Aorta (tissue), 5 donors: ENCODE results near the gene LHFPL3. TPM values are rescaled to one million over a fixed set of nuclear protein-coding genes. Genes with fewer than 3 reads are reported as not detected.

Experiments used
- ATAC-seq: fragments of 200-7000 bp; cut with Tn5 transposase; one replicate; pipeline ENCODE4 v1.9.1; 2022; ENCODE audit warnings: moderate library complexity; ENCODE audit not compliant: low FRiP score
- DNase-seq, 2 donors: peaks; one replicate each; pipeline ENCODE4 v3.0.0-alpha.2; 2020
- H3K27ac ChIP-seq, 2 donors: one replicate each; pipeline ENCODE4 v1.5.1; 2013; ENCODE audit warnings: low read length in 2 of 2, mild to moderate bottlenecking in 2 of 2, moderate library complexity in 2 of 2, control low read depth in 1 of 2, inconsistent platforms in 1 of 2, low read depth in 1 of 2
- H3K27me3 ChIP-seq, 2 donors: one replicate each; pipeline ENCODE4 v1.6.1; 2013; ENCODE audit warnings: control low read depth in 1 of 2, low read length in 1 of 2, mild to moderate bottlenecking in 1 of 2, moderate library complexity in 1 of 2; ENCODE audit not compliant: insufficient read depth in 2 of 2, control insufficient read depth in 1 of 2
- H3K36me3 ChIP-seq, 2 donors: one replicate each; pipeline ENCODE4 v1.6.1; 2013; ENCODE audit warnings: control low read depth in 1 of 2, low read length in 1 of 2, mild to moderate bottlenecking in 1 of 2; ENCODE audit not compliant: insufficient read depth in 2 of 2, control insufficient read depth in 1 of 2
- H3K4me1 ChIP-seq, 2 donors: one replicate each; pipeline ENCODE4 v1.6.1; 2013; ENCODE audit warnings: low read length in 2 of 2, control low read depth in 1 of 2, mild to moderate bottlenecking in 1 of 2, moderate library complexity in 1 of 2; ENCODE audit not compliant: insufficient read depth in 2 of 2, control insufficient read depth in 1 of 2
- H3K4me3 ChIP-seq, 2 donors: one replicate each; pipeline ENCODE4 v1.5.1; 2013; ENCODE audit warnings: low read length in 2 of 2, control low read depth in 1 of 2, mild to moderate bottlenecking in 1 of 2
- H3K9me3 ChIP-seq: one replicate; pipeline ENCODE4 v1.6.1; 2013; ENCODE audit warnings: mild to moderate bottlenecking, low read length; ENCODE audit not compliant: control insufficient read depth
- WGBS, 2 donors: extraction: QIAGEN DNeasy Blood & Tissue Kit; methylation state at CpG; one replicate each; pipeline ENCODE4 v1.1.7; 2013; 5-methylcytosine and 5-hydroxymethylcytosine counted together
- intact Hi-C, 2 donors: fragments of 100-400 bp; cut with DNase I; formaldehyde crosslinking; loops; one replicate each; pipeline versions ENCODE4 v1.14.2 to v1.15.0; 2022
- polyA plus RNA-seq, 2 donors: library from polyadenylated mRNA; stranded (reverse); fragments of 200-250 nt; gene quantifications; one replicate each; pipeline ENCODE4 v1.2.3, GENCODE V29; 2013
- total RNA-seq, 2 donors: library from RNA; stranded (reverse); fragmentation: NEBNext Ultra II Directional; extraction: Animal tissue kit (Norgen Biotek cat#: 25700); gene quantifications; one replicate each; pipeline ENCODE4 v1.2.1, GENCODE V29; 2021
- donor health status: healthy with polysubstance abuse.
- donor health status: Bipolar disorder and iron deficiency.
- donor health status: DM: no; HTN: no; CAD: no.
- donor health status: DM: no; HTN: no; CAD: no.
- donor health status: DM: yes; HTN: yes; CAD: no.

Gene LHFPL3
- total and polyA plus RNA-seq, 4 donors: not detected

DNA sequence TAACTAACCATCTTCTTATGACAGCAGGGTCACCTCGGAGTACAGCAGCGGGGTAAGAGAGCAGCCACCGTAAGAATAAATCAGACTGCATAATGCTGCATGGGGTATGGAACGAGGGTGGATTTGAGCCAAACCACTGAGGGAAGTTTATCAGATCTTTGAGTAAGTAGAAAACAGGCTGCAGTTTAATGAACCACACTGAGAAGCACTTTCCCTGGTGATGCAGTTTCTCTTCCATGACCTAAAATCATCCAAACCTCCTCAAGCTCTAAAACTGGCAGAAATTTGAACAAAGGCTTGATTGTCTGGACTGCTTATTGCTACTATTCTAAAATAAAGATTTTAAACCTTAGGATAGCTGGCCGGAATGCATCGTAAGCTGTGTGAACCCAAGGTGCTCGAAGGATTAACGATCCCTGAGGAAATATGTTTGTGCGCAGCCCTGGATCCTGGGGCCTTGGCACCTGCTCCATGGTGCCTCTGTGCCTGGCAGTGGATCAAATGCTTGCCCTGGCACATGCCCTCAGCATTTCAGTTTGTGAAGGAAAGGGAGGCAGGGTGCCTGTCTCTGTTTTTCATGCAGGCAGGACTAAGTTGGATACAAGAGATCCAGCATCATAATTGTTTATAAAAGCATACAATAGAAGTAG is 322.7 kb downstream of the LHFPL3 start:
- Histone ChIP-seq H3K4me1 (no peaks in the 10 kb centered on the region), H3K27me3 (no peaks in the 10 kb centered on the region), H3K4me3 (no peak overlapping the region), H3K36me3 (no peaks in the 10 kb centered on the region), H3K9me3 (no peaks in the 10 kb centered on the region), H3K27ac (no peak overlapping the region)
- intact Hi-C loops: no loop called here
- DNase-seq (no peak), ATAC-seq (no peak)
- WGBS, 2 donors: 41 to 43% methylated on average over 9 of the region's 9 CpGs

DNA sequence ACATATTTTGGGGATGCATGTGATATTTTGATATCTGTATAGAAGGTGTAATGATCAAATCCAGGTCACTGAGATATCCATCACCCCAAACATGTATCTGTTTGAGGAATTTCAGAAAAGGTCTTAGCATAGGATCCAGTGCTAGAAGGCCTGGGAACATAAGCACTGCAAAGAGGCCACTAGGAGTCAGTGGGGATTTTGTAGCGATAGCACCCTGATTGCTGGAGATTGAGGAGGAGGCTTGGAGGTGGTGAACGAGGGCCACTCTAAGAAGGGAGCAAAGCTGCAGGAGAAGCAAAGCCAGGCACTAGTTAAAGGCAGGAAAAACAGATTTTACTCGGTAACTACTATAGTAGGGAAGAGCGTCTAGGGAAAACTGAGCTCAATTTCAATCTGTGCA is 324.0 kb downstream of the LHFPL3 start:
- Histone ChIP-seq H3K27me3 (no peaks in the 10 kb centered on the region), H3K4me1 (no peaks in the 10 kb centered on the region), H3K9me3 (no peaks in the 10 kb centered on the region), H3K36me3 (no peaks in the 10 kb centered on the region), H3K27ac (no peak overlapping the region), H3K4me3 (no peak overlapping the region)
- ATAC-seq (no peak), DNase-seq (no peak)
- intact Hi-C loops: no loop called here
- WGBS, 2 donors: 88 to 90% methylated on average over 4 of the region's 4 CpGs

GRCh38 chr7:104652865-104653264 is 324.5 kb downstream of the LHFPL3 start:
- no peaks in the 10 kb centered on the region for H3K9me3 ChIP-seq
- H3K36me3 ChIP-seq: no peaks in the 10 kb centered on the region
- no peaks in the 10 kb centered on the region for H3K27me3 ChIP-seq
- H3K4me3 ChIP-seq: no peak overlapping the region
- ATAC-seq (no peak), DNase-seq (no peak)
- WGBS, 2 donors: 52 to 58% methylated on average over 1 of the region's 1 CpG
- intact Hi-C loops: no loop called here
- H3K27ac ChIP-seq: no peak overlapping the region
- no peaks in the 10 kb centered on the region for H3K4me1 ChIP-seq

DNA sequence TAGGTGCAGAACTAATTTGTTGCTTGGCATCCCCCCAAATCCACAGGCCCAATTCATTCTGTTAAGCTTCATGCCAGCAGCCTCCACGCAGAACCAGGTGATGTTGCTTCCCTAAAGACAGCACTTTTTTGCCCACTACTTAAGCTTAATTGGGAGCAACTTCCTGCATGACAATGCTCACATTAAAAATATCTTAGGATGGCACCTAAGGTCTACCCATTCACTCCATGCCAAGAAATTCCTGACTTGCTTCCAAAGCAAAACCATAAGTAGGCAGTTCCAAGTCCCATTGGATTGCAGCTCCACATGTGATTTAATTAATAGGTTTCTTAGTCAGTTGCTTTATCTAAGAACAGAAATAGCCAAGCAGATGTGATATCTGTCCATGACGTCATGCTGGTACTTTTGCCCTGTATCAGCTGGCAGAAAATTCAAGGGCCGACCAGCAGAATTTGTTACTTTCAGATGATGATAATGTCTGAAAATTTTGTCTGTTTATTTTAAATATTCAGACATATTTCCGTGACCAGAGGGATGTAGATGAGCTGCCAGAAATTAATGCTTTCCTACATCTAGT is 325.5 kb downstream of the LHFPL3 start:
- no peak for ATAC-seq
- H3K27me3 ChIP-seq: no peaks in the 10 kb centered on the region
- no peak for DNase-seq
- no peaks in the 10 kb centered on the region for H3K9me3 ChIP-seq
- H3K4me3 ChIP-seq: no peak overlapping the region
- intact Hi-C loops: no loop called here
- H3K27ac ChIP-seq: no peak overlapping the region
- H3K4me1 ChIP-seq: no peaks in the 10 kb centered on the region
- H3K36me3 ChIP-seq: no peaks in the 10 kb centered on the region
- 27 to 29% methylated on average over 4 of the region's 4 CpGs for WGBS, 2 donors

DNA sequence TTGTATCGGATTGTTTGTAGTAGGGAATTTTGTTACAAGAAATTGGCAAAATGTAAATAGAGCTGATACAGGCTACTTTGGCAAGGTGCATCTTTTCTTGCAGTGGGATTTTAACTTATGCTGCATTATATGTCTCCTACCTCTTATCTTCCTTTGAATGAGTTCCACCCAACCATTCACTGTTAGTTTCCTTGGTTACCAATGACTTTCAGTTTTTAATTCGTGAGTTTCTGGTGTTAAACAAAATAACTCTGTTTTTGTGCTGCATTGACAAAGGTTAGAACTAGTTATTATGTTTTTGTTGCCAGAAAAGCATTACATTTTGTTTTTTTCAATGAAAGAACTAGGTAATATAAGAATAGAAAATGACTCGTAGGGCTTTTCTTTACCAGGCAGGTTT is 327.2 kb downstream of the LHFPL3 start:
- ATAC-seq: no peak
- WGBS, 2 donors: 69 to 77% methylated on average over 3 of the region's 3 CpGs

DNA sequence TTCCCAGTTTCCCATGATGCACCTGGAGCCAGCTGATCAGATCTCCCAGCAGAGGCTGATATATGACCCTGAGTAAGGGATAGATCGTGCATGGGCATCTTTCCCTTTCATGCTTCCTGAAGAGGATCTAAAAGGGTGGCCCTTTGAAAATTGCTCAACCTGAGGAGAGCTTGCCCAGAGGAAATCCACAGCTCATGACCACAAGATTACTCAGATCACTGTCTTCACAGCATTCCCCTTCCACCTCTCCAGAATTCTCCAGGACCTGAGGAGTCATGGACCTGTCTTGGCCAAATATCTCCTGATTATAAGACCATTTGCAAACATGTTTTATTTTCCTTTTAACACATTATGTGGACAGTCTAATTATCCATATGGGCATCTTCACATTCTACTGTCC is 328.1 kb downstream of the LHFPL3 start:
- Histone ChIP-seq H3K4me1 (no peaks in the 10 kb centered on the region), H3K36me3 (no peaks in the 10 kb centered on the region), H3K27me3 (no peaks in the 10 kb centered on the region), H3K9me3 (peaks cover 1% of the 10 kb centered on the region), H3K27ac (no peak overlapping the region), H3K4me3 (no peak overlapping the region)
- no peak for ATAC-seq
- intact Hi-C loops: no loop called here
- no peak for DNase-seq
- WGBS, 2 donors: 78 to 82% methylated on average over 1 of the region's 1 CpG

More for the DNA sequence above, 327.2 kb downstream of the LHFPL3 start:
- no peaks in the 10 kb centered on the region for H3K9me3 ChIP-seq
- H3K36me3 ChIP-seq: no peaks in the 10 kb centered on the region
- H3K27me3 ChIP-seq: no peaks in the 10 kb centered on the region
- intact Hi-C loops: no loop called here
- no peak for DNase-seq
- no peak overlapping the region for H3K4me3 ChIP-seq
- H3K4me1 ChIP-seq: no peaks in the 10 kb centered on the region
- no peak overlapping the region for H3K27ac ChIP-seq

- peaks cover 1% of the 10 kb centered on the region for H3K9me3 ChIP-seq
- no peak overlapping the region for H3K4me3 ChIP-seq
- DNase-seq (no peak), ATAC-seq (no peak)
- no peaks in the 10 kb centered on the region for H3K4me1 ChIP-seq
- no peaks in the 10 kb centered on the region for H3K27me3 ChIP-seq
- H3K36me3 ChIP-seq: no peaks in the 10 kb centered on the region
- WGBS, 2 donors: 91 to 93% methylated on average over 1 of the region's 1 CpG
- intact Hi-C loops: no loop called here
- no peak overlapping the region for H3K27ac ChIP-seq
Measured at GRCh38 chr7:104657134-104657533, 328.7 kb downstream of the LHFPL3 start.

DNA sequence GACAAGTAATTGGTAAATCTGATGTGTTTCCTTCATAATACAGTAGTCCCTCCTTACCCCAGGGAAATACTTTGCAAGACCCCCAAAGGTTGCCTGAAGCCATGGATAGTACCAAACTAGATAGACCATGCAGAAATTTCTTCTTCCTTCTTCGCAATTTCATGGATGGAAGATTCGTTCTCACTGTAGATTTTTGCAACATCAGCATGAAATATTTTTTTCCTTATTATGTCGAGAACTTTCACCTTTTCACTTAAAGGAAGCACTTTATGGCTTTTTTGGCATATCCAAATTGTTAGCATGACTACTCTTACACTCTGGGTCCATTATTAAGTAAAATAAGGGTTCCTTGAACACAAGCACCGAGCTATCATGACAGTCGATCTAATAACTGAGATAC is 333.2 kb downstream of the LHFPL3 start:
- Histone ChIP-seq H3K27me3 (no peaks in the 10 kb centered on the region), H3K36me3 (no peaks in the 10 kb centered on the region), H3K4me3 (no peak overlapping the region), H3K27ac (no peak overlapping the region), H3K9me3 (peaks cover 1% of the 10 kb centered on the region), H3K4me1 (no peaks in the 10 kb centered on the region)
- ATAC-seq: no peak
- 70 to 83% methylated on average over 5 of the region's 5 CpGs for WGBS, 2 donors
- DNase-seq: no peak
- intact Hi-C loops: no loop called here

GRCh38 chr7:104664648-104665047 is 336.2 kb downstream of the LHFPL3 start:
- 78 to 83% methylated on average over 1 of the region's 1 CpG for WGBS, 2 donors
- Histone ChIP-seq H3K27me3 (no peaks in the 10 kb centered on the region), H3K36me3 (no peaks in the 10 kb centered on the region), H3K9me3 (peaks cover 1% of the 10 kb centered on the region), H3K4me3 (no peak overlapping the region), H3K27ac (no peak overlapping the region), H3K4me1 (no peaks in the 10 kb centered on the region)
- ATAC-seq (no peak), DNase-seq (no peak)
- intact Hi-C loops: no loop called here
